OCI-LY7 (cell line): ENCODE results near the gene MYO16.

ENCODE experiments used
- EZH2phosphoT487 ChIP-seq: fragments of 200-600 bp; sonication (generic); IDR thresholded peaks from 2 replicates; pipeline ENCODE4 v1.6.1; 2018; ENCODE audit warnings: low read depth, borderline replicate concordance, mild to moderate bottlenecking, mixed run types, antibody characterized with exemption, low read length, moderate library complexity, mixed read lengths
- TF ChIP-seq, protein P1 (sequence below): fragments of 200-600 bp; sonication (generic); conservative IDR thresholded peaks from 2 replicates; pipeline ENCODE4 v1.5.1; 2014; ENCODE audit warnings: mild to moderate bottlenecking, antibody characterized with exemption, low read length, moderate library complexity, mixed read lengths

DNA sequence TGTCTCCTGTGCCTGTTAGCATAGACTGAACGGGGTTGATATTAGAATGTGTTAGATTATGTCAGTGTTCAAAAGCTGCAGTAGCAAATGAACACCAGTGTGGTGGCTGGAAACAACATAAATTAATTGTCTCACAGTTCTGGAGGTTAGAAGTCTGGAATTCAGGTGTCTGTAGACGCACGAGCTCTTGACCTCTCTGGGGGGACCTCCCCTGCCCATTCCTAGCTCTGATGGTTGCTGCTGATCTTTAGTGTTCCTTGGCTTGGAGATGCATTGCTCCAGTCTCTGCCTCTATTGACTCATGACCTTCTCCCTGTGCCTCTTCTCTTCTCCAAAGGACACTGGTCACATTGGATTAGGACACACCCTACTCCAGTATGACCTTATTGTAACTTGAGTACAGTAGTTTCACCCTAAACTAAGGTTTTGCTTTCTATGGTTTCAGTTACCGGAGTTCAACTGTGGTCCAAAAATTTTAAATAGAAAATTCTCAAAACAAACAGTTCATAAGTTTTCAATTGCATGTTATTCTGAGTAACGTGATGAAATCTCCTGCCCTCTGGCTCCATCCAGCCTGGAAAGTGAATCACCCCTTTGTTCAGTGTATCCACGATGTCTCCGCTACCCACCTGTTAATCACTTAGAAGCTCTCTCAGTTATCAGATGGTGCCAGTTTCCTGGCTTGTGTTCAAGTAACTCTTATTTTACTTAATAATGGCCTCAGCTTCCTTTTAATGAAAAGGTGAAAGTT is 273.2 kb downstream of the MYO16 start:
- TF ChIP-seq, protein P1, sequence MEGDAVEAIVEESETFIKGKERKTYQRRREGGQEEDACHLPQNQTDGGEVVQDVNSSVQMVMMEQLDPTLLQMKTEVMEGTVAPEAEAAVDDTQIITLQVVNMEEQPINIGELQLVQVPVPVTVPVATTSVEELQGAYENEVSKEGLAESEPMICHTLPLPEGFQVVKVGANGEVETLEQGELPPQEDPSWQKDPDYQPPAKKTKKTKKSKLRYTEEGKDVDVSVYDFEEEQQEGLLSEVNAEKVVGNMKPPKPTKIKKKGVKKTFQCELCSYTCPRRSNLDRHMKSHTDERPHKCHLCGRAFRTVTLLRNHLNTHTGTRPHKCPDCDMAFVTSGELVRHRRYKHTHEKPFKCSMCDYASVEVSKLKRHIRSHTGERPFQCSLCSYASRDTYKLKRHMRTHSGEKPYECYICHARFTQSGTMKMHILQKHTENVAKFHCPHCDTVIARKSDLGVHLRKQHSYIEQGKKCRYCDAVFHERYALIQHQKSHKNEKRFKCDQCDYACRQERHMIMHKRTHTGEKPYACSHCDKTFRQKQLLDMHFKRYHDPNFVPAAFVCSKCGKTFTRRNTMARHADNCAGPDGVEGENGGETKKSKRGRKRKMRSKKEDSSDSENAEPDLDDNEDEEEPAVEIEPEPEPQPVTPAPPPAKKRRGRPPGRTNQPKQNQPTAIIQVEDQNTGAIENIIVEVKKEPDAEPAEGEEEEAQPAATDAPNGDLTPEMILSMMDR, result no peak
- no peak for TF ChIP-seq EZH2phosphoT487
